Measurements from ENCODE around the gene HADHB.
"Not testable (repeated sequence)": the region's sequence is repeated elsewhere in the genome, so short reads cannot be mapped to it uniquely, and the experiment has no call there.

HADHB gene

DNA sequence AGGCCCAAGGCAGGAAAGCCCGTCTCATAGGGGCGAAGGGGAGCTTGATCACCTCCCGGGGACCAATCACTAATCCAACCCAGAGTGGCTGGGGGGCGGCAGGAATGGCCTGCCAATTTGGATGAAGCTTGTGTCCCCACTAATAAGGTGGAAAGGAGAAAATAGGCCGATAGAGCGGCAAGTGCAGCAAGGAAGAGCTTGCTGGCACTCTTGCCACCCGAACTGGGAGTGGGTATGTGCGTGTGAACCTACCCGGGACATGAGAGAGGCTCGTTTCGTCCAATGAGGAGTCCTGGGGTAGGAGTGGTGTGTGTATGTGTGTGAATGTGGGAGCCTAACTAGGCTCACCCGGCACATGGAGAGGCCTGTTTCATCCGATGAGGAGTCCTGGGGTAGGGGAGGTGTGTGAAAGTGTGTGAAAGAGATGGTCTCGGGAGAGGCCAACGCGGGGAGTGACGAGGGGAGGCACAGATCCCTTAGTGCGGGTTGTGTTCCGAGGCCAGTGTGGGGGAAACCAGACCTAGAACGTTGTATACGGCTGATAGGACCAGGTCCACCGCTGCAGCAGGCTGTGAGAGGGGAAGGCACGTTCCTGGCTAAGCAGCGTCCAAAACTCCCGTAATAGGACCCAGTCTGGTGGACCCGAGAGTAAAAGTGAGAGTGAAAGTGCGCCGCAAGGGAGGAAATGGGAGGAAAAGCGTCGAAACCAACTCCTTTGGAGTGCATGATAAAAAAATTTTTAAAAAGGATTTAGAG, 54.1 kb downstream of the HADHB start:
- DNase-seq, result no peak

DNA sequence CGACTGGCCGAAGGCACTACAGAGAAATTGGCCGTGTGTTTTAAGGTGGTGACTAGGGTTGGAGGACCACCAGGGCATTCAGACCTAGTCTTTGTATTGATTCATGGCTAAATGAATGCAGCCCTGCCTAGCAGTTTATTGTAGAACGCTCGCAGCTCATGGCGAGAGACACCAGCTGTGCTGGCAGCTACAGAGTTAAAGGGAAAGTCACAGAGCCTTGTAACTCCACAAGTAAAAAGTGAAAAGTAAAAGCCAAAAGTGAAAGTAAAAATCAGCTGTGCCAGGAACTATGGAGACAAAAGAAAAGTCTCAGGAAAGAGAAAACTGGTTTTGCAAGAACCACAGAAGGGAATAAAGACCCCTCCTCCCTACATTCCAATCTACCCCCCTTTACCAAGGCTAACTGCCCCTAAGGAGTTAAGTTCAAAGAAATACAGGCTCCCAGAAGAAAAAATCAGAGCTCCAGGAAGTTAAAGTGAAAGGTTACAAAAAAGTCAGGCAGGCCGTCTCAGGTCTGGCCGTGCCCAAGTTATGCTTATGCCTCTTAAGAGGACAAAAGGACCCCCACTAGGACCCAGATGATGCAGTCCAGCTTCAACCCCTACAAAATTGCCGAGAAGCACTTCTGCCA, 54.8 kb downstream of the HADHB start:
- no peak for DNase-seq

DNA sequence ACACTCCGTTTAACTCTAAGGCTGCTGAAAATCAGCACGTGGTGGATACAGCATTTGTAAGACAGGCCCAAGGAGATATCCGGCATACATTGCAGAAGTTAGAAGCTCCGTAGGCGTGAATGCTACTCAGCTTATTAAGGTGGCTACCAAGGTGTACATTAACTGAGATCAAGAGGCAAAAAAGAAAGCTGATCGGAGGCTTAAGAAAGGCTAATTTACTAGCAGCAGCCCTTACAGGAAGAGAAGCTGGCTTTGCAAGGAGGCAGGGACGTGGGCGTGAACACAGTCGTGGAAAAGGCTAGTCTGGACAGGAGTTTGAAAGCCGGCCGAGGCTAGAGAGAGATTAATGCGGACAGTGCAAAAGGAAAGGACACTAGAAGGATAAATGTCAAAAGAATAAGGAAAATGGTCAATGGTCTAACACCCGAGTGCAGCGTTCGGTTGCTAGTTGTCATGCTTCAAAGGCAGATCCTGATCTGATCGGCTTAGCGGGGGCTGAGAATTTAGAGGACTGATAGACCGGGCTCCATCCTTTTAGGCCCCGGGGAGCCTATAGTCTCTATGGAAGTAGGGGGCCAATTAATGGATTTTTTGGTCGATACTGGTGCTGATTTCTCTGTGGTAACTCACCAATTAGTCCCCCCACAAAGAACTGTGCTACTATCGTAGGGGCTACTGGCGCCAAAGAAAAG, 55.6 kb downstream of the HADHB start:
- DNase-seq, result no peak

DNA sequence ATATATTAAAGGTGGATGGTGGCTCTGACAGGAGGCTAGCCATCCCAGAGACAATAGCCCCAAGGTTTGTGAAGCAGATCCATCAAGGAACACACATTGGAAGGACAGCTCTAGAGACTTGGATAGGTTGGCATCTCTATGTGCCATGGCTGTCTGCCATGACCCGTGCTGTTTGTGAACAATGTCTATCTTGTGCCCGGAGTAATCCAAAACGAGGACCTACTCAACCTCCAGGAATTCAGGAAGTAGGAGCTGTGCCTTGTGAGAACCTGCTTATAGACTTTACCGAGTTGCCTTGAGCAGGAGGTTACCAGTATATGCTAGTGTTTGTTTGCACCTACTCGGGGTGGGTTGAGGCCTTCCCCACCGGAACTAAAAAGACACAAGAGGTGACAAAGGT, 58.1 kb downstream of the HADHB start:
- no peak for DNase-seq

DNA sequence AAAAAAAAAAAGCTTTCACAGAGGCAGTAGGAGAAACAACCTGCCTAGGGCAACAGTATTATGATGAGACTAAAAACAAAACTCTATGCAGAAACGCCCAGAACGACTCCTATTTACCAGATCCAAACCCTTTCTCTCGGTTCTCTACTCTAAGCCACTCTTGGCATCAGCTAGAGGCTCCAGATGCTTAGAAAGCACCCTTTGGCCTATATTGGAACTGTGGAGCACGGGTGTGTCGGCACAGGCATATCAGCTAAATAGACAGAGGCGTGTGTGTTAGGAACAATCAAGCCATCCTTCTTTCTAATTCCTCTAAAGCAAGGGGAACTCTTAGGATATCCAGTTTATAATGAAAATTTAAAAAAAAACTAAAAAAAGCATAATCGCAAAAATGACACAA, 60.4 kb downstream of the HADHB start:
- DNase-seq, result not testable (repeated sequence)

GRCh38 chr2:26305540-26305939, 60.8 kb downstream of the HADHB start:
- no peak for DNase-seq

DNA sequence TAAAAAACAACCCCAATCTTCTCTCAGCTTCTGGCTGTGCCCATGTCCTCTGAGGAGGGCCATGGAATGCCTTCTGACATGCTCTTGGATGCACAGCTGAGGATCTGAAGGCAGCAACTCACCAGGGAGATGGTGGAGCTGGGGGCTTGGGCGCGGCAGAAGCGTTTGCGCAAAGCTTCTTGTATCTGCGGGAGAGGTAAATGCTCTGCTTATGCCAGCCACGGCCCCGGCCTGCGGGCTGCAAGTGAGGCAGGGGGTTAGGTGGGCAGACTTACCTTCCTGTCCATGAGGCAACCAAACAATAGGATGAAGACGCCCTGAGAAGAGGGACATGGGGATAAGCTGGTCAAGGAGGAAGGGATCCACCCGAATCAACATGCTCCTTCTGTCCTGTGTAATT, 65.2 kb downstream of the HADHB start:
- no peak for DNase-seq

GRCh38 chr2:26312471-26312870, 67.7 kb downstream of the HADHB start:
- DNase-seq, result no peak

DNA sequence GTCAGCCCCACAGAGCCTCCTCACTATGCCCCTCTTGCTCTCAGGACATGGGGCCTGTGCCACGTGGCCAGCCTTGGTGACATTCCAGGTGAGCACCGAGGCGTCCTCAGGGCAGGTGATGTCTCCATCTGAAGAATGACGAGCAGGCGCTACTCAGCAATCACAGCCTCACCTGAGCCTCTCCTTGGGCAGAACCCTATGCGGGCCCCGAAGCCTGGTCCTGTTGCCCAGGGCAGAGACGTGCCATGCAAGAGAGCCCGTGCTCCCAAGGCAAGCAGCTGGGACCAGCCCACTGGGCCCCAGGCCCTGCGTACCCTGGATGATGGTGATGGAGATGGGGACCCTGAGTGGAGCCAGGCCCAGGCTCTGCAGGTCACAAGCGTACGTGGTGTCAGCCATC, 68.7 kb downstream of the HADHB start:
- DNase-seq, result no peak

GRCh38 chr2:26314243-26314642, 69.5 kb downstream of the HADHB start:
- no peak for DNase-seq

- no peak for DNase-seq
These were observed 71.3 kb downstream of the HADHB start for GRCh38 chr2:26316041-26316440.

- no peak for DNase-seq
These were observed 72.1 kb downstream of the HADHB start for GRCh38 chr2:26316845-26317244.

GRCh38 chr2:26317377-26318105, 72.8 kb downstream of the HADHB start:
- no peak for DNase-seq

GRCh38 chr2:26318950-26319349, 74.2 kb downstream of the HADHB start:
- DNase-seq, result no peak

DNA sequence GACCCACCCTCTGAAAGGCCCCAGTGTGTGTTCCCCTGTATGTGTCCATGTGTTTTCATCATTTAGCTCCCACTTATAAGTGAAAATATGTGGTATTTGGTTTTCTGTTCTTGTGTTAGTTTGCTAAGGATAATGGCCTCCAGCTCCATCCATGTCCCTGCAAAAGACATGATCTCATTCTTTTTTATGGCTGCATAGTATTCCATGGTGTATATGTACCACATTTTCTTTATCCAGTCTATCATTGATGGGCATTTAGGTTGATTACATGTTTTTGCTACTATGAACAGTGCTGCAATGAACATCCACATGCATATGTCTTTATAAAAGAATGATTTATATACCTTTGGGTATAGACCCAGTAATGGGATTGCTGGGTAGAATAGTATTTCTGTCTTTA, 79.7 kb downstream of the HADHB start:
- DNase-seq, result not testable (repeated sequence)

DNA sequence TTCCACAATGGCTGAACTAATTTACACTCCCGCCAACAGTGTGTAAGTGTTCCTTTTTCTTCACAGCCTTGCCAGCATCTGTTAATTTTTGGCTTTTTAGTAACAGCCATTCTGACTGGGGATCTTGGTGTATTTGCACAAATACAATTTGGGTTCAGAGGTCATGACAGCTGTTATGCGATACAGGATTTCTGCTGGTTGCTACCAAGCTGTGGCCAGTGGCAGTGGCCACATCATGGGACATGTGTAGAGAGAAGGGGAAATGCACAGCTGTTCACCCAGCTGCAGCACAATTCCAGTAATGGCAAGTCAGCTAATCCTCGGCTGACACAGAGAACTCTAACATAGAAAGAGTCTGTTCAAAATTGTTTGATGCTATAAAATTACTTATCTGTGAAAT, 80.2 kb downstream of the HADHB start:
- DNase-seq, result no peak

- DNase-seq, result no peak
These were observed 81.1 kb downstream of the HADHB start for GRCh38 chr2:26325851-26326250.

- no peak for DNase-seq
These were observed 81.8 kb downstream of the HADHB start for GRCh38 chr2:26326514-26326913.

DNA sequence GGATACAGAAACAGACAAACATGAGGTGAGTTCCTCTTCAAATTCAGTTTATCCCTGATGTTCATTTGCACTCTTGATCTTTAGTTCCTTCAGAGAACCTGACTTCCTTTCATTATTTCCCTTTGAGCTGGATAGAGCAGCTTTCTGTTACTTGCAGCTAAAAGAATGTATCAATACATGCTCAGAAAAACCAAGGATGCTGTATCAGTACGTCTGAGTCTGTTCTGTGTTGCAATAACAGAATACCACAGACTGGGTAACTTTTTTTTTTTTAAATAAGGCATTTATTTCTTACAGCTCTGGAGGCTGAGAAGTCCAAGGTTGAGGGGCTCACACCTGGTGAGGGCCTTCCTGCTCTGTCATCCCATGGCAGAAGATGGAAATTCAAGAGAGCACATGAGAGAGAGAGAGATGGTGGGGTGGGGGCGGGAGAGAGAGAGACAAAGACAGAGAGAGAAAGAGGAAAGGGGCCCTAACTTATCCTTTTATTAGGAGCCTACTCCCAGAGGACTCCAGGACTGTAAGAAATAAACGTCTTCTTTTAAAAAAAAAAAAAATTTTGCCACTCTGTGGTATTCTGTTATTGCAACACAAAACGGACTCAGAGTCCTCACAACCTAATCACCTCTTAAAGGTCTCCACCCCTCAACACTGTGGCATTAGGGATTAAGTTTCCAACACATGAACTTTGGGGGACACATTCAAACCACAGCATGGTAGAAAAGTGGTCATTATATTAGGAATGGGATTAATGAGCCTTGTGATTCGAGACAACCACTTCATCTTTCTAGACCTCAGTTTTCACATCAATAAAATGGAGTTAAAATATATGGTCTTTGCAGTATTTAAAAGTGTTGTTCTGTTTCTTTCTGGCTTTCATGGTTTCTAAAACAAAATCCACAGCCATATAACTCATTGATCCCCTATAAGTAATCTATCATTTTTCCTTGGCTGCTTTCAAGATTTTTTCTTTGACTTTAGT, 82.8 kb downstream of the HADHB start:
- no peak for DNase-seq

DNA sequence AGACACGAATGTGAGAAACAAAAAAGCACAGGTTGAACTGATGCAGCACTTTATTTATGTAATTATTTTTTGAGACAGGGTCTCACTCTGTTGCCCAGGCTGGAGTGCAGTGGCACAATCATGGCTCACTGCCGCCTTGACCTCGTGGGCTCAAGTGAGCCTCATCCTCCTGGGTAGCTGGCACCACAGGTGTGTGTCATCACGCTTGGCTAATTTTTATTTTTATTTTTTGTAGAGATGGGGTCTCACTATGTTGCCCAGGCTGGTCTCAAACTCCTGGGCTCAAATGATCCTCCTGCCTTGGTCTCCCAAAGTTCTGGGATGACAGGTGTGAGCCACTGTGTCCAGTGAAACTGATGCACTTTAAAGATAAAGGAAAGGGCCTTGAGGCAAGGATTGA, 84.3 kb downstream of the HADHB start:
- not testable (repeated sequence) for DNase-seq

DNA sequence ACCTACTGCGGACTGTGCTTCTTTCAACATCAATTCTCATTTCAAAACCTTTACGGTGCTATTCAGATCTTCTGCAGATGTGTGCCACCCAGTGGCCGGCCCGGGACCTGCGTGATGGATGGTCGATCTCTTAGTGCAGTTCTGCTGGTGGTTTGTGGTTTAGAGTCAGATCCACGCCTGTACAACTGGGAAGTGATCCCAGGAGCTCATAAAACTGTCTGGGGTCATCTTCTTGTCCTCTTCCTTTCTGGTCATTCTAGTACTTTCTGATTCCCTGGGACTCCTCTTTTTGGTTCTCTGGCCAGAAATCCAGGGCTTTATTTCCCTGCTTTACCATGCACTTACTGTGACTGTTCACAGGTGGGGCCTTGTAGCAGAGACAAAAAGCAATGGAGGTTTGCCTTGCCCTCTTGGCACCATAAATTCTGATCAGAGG, 85.4 kb downstream of the HADHB start:
- peak; percentile 60 for DNase-seq

DNA sequence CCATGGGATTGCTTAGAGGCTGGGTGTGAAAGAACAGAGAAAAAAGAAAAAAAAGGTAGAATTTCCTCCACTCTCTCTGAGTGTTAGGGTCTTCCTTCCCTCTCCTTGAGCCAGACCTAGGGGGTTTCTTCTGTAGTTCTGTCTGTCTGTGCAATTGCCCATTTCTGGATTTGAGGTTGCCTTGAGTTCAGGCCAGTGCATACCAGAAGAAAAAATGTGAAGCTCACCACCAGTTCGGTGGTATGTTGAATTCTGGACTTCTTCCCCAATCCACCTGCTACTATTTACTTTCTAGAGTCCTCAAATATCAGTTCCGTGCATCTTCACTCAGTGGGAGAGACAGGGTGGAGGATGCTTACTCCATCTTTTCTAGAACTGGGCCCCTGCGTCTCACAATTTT, 85.9 kb downstream of the HADHB start:
- no peak for DNase-seq

Data from NCI-H1105 (cell line).